Neuronal stem cell (in vitro differentiated cells): ENCODE results near the gene MRTFB.

ENCODE experiments used
- DNase-seq: peaks from one replicate; pipeline ENCODE4 v3.0.0-alpha.2; 2013; ENCODE audit warnings: low spot score
- H2AFZ ChIP-seq: one replicate; pipeline ENCODE4 v1.6.1; 2013; ENCODE audit warnings: mild to moderate bottlenecking, low read length, inconsistent platforms
- H2AK5ac ChIP-seq: 2 replicates; pipeline ENCODE4 v1.6.1; 2013; ENCODE audit warnings: low read depth, mild to moderate bottlenecking, inconsistent platforms, low read length, moderate library complexity, mixed read lengths
- H2BK120ac ChIP-seq: 2 replicates; pipeline ENCODE4 v1.6.1; 2013; ENCODE audit warnings: low read depth, mild to moderate bottlenecking, inconsistent platforms, low read length, moderate library complexity, mixed read lengths
- H2BK12ac ChIP-seq: one replicate; pipeline ENCODE4 v1.6.1; 2013; ENCODE audit warnings: low read length, inconsistent platforms
- H2BK15ac ChIP-seq: 2 replicates; pipeline ENCODE4 v1.6.1; 2013; ENCODE audit warnings: mild to moderate bottlenecking, low read length, inconsistent platforms, mixed read lengths
- H2BK5ac ChIP-seq: one replicate; pipeline ENCODE4 v1.6.1; 2013; ENCODE audit warnings: inconsistent platforms, mild to moderate bottlenecking, low read length, moderate library complexity
- H3K14ac ChIP-seq: one replicate; pipeline ENCODE4 v1.6.1; 2013; ENCODE audit warnings: low read length, inconsistent platforms
- H3K18ac ChIP-seq: 2 replicates; pipeline ENCODE4 v1.6.1; 2013; ENCODE audit warnings: low read length, inconsistent platforms
- H3K23ac ChIP-seq: 2 replicates; pipeline ENCODE4 v1.6.1; 2013; ENCODE audit warnings: low read depth, mild to moderate bottlenecking, mixed read lengths, low read length, inconsistent platforms; ENCODE audit not compliant: poor library complexity
- H3K27ac ChIP-seq: replicated peaks from 3 replicates; pipeline ENCODE4 v1.5.1; 2013; ENCODE audit warnings: low read length, inconsistent platforms
- H3K27me3 ChIP-seq, 3 experiments: 2 replicates each; pipeline ENCODE4 v1.6.1; 2013; ENCODE audit warnings: low read length in 3 of 3, mild to moderate bottlenecking in 2 of 3, inconsistent platforms in 1 of 3, low read depth in 1 of 3, mixed read lengths in 1 of 3, moderate library complexity in 1 of 3; ENCODE audit not compliant: control insufficient read depth in 3 of 3, insufficient read depth in 3 of 3
- H3K36me3 ChIP-seq, 2 donors: replicated peaks in 1 of 2; 2 replicates each; pipeline ENCODE4 v1.6.1; 2013; ENCODE audit warnings: low read length in 2 of 2; ENCODE audit not compliant: control insufficient read depth in 2 of 2, insufficient read depth in 2 of 2
- H3K4ac ChIP-seq: 2 replicates; pipeline ENCODE4 v1.6.1; 2013; ENCODE audit warnings: inconsistent platforms, mild to moderate bottlenecking, low read length, moderate library complexity
- H3K4me1 ChIP-seq, 2 donors: 1 replicate in 1 of 2; 2 replicates in 1 of 2; pipeline ENCODE4 v1.6.1; 2013; ENCODE audit warnings: low read length in 2 of 2, low read depth in 1 of 2; ENCODE audit not compliant: control insufficient read depth in 2 of 2, insufficient read depth in 1 of 2
- H3K4me2 ChIP-seq: one replicate; pipeline ENCODE4 v1.6.1; 2013; ENCODE audit warnings: mild to moderate bottlenecking, low read length, inconsistent platforms; ENCODE audit not compliant: insufficient read depth, poor library complexity, severe bottlenecking
- H3K4me3 ChIP-seq, 2 donors: 2 replicates each; pipeline ENCODE4 v1.5.1; 2013; ENCODE audit warnings: low read length in 2 of 2, mild to moderate bottlenecking in 2 of 2, inconsistent platforms in 1 of 2, moderate library complexity in 1 of 2
- H3K79me1 ChIP-seq: one replicate; pipeline ENCODE4 v1.6.1; 2013; ENCODE audit warnings: low read depth, mild to moderate bottlenecking, inconsistent platforms, low read length, moderate library complexity
- H3K9ac ChIP-seq: one replicate; pipeline ENCODE4 v1.6.1; 2013; ENCODE audit warnings: mild to moderate bottlenecking, low read depth, low read length, inconsistent platforms; ENCODE audit not compliant: poor library complexity
- H3K9me3 ChIP-seq, 2 donors: replicated peaks in 1 of 2; 2 replicates each; pipeline versions ENCODE3 to v1.6.1; 2013; ENCODE audit warnings: low read length in 2 of 2, mild to moderate bottlenecking in 2 of 2, inconsistent platforms in 1 of 2, low read depth in 1 of 2, mixed read lengths in 1 of 2, moderate library complexity in 1 of 2; ENCODE audit not compliant: control insufficient read depth in 2 of 2, insufficient read depth in 1 of 2
- H4K8ac ChIP-seq: one replicate; pipeline ENCODE4 v1.6.1; 2013; ENCODE audit warnings: low read depth, mild to moderate bottlenecking, inconsistent platforms, low read length, moderate library complexity
- H4K91ac ChIP-seq: one replicate; pipeline ENCODE4 v1.6.1; 2013; ENCODE audit warnings: low read length, low read depth, mild to moderate bottlenecking, inconsistent platforms; ENCODE audit not compliant: poor library complexity
- WGBS, 2 donors: extraction: QIAGEN DNeasy Blood & Tissue Kit; methylation state at CpG; one replicate each; pipeline ENCODE4 v1.1.7; 2013; ENCODE audit warnings: missing lambda C conversion rate in 2 of 2, mixed read lengths in 1 of 2; ENCODE audit not compliant: insufficient read length in 2 of 2, insufficient replicate concordance in 1 of 2; ENCODE audit errors: extremely low coverage in 2 of 2; 5-methylcytosine and 5-hydroxymethylcytosine counted together

Gene MRTFB

DNA sequence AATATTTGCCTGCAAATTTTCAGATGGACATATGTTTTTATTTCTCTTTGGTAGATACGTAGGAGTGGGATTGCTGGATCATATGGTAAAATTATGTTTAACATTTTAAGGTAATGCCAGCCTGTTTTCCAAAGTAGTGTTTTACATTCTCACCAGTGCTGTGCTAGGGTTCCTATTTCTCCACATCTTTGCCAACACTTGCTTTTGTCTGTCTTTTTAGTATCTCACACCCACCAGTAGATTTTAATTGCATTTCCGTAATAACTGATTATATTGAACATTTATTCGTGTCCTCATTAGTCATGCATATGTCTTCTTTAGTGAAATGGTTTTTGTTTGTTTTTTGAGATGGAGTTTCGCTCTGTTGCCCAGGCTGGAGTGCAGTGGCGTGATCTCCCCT is 58.4 kb downstream of the MRTFB start:
- Histone ChIP-seq H3K18ac (no peak overlapping the region), H3K4ac (no peak overlapping the region), H3K14ac (no peak overlapping the region), H2BK12ac (no peak overlapping the region), H4K91ac (no peak overlapping the region), H3K4me3 (no peak overlapping the region), H3K27me3 (no peaks in the 10 kb centered on the region), H3K4me1 (peaks cover 7 to 10% of the 10 kb centered on the region in 2 donors), H3K4me2 (no peak overlapping the region), H2BK120ac (no peak overlapping the region), H3K9me3 (no peaks in the 10 kb centered on the region), H2AFZ (no peak overlapping the region), H2BK15ac (no peak overlapping the region), H3K79me1 (peaks cover 3% of the 10 kb centered on the region), H2BK5ac (no peak overlapping the region), H3K23ac (no peak overlapping the region), H3K27ac (no peak overlapping the region), H4K8ac (no peak overlapping the region), H2AK5ac (no peak overlapping the region), H3K36me3 (no peaks in the 10 kb centered on the region), H3K9ac (no peak overlapping the region)
- no CpG with 5 or more reads among the region's 5 CpGs for WGBS, 2 donors
- no peak for DNase-seq

DNA sequence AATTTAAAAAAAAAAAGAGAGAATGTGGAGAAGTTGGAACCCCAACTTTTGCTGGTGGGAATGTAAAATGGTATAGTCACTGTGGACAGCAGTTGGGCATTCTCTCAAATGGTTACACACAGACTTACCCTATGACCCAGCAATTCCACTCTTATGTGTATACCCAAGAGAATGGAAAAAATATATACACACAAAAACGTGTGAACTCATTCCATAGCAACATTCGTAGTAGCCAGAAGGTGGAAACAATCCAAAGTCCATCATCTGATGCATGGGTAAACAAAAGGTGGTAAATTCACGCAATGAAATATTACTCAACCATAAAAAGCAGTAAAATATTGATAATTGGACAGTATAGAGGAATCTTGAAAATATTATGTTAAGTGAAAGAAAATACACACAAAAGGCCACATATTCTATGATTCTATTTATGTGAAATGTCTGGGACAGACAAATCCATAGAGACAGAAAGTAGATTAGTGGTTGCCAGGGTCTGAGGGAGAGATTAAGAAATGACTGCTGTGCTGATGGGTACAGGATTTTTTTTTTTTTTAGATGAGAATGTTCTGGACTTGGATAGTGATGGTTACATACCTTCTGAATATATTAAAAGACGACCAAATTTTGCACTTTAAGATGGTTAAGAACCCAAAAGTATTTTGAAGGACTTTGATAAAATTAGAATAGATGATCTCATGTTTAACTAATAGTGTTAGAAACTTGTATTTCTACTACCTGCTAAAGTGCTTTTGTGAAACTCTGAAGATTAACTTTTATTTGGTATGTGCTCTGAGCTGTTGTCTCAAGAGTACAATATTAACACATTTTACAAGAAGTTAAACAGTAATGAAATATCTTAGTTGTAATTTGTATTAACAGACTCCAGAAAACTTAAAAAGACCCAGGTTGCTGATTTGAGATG is 60.9 kb downstream of the MRTFB start:
- H3K18ac ChIP-seq, result no peak overlapping the region
- no peak overlapping the region for H2BK5ac ChIP-seq
- H3K79me1 ChIP-seq, result peaks cover 3% of the 10 kb centered on the region
- H3K27ac ChIP-seq, result no peak overlapping the region
- H3K4me2 ChIP-seq, result no peak overlapping the region
- no peak overlapping the region for H2BK120ac ChIP-seq
- H3K36me3 ChIP-seq, result no peaks in the 10 kb centered on the region
- H3K4me3 ChIP-seq, result no peak overlapping the region
- no peaks in the 10 kb centered on the region for H3K9me3 ChIP-seq
- no peak overlapping the region for H3K9ac ChIP-seq
- no peak overlapping the region for H4K8ac ChIP-seq
- no peak overlapping the region for H2AK5ac ChIP-seq
- H2AFZ ChIP-seq, result no peak overlapping the region
- peaks cover 0 to 2% of the 10 kb centered on the region in 2 donors for H3K4me1 ChIP-seq
- H2BK12ac ChIP-seq, result no peak overlapping the region
- H4K91ac ChIP-seq, result no peak overlapping the region
- H3K4ac ChIP-seq, result no peak overlapping the region
- no peak overlapping the region for H3K23ac ChIP-seq
- DNase-seq, result no peak
- no CpG with 5 or more reads among the region's 4 CpGs for WGBS, 2 donors
- no peaks in the 10 kb centered on the region for H3K27me3 ChIP-seq
- H3K14ac ChIP-seq, result no peak overlapping the region
- no peak overlapping the region for H2BK15ac ChIP-seq

DNA sequence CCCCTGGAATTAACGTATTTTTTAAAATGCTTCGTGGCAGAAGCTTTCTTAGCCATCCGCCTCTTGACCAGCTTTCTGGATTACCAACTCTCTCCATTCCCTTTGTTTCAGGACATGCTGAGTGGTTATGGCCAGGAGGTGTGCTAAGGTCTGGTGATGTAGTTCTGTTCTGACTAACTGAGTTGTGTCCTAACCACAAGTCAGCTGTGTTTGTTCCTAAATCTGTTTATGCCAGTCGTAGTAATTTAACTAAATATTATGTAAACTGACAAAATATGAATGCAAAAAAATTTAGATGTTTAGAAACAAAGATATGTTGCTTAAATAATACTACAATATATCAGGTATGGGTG is 61.6 kb downstream of the MRTFB start:
- Histone ChIP-seq H4K8ac (no peak overlapping the region), H3K23ac (no peak overlapping the region), H2AK5ac (no peak overlapping the region), H3K18ac (no peak overlapping the region), H3K27me3 (no peaks in the 10 kb centered on the region), H3K9ac (no peak overlapping the region), H3K4me2 (no peak overlapping the region), H2BK12ac (no peak overlapping the region), H3K27ac (no peak overlapping the region), H2BK15ac (no peak overlapping the region), H2BK120ac (no peak overlapping the region), H2BK5ac (no peak overlapping the region), H3K4ac (no peak overlapping the region), H3K14ac (no peak overlapping the region), H3K9me3 (no peaks in the 10 kb centered on the region), H2AFZ (no peak overlapping the region), H3K4me3 (no peak overlapping the region), H3K36me3 (no peaks in the 10 kb centered on the region), H3K79me1 (peaks cover 3% of the 10 kb centered on the region), H4K91ac (no peak overlapping the region), H3K4me1 (peaks cover 0 to 2% of the 10 kb centered on the region in 2 donors)
- no CpG with 5 or more reads among the region's 4 CpGs for WGBS, 2 donors
- no peak for DNase-seq

DNA sequence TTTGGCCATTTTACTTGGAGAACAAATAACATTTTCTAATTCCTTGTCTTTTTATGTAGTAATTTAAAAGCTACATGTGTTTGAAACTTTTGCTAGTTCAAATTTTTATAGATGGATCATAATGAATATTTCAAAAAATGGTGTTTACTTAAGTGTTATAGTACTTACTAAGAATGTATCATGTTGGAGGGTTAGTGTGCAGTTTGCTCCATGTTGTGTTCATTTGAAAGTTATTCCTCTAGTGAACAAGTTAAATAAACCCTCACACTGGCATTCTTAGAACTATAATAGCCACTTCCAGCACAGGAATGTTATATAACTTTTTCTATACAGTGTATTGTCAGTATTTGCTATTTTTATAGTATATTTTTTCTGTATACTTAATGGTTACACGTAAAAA is 62.8 kb downstream of the MRTFB start:
- H3K36me3 ChIP-seq, result no peaks in the 10 kb centered on the region
- peaks cover 3% of the 10 kb centered on the region for H3K79me1 ChIP-seq
- no peak overlapping the region for H3K9ac ChIP-seq
- H3K9me3 ChIP-seq, result peaks cover 0 to 3% of the 10 kb centered on the region in 2 donors
- H3K27ac ChIP-seq, result no peak overlapping the region
- H3K4me1 ChIP-seq, result peaks cover 0 to 2% of the 10 kb centered on the region in 2 donors
- no peak overlapping the region for H3K4me2 ChIP-seq
- H4K91ac ChIP-seq, result no peak overlapping the region
- H2BK15ac ChIP-seq, result no peak overlapping the region
- no peak overlapping the region for H2BK12ac ChIP-seq
- H3K27me3 ChIP-seq, result no peaks in the 10 kb centered on the region
- H2BK120ac ChIP-seq, result no peak overlapping the region
- no peak overlapping the region for H3K14ac ChIP-seq
- H2AFZ ChIP-seq, result no peak overlapping the region
- no peak overlapping the region for H3K4me3 ChIP-seq
- H2BK5ac ChIP-seq, result no peak overlapping the region
- no peak overlapping the region for H2AK5ac ChIP-seq
- H3K18ac ChIP-seq, result no peak overlapping the region
- WGBS, 2 donors, result no CpG with 5 or more reads among the region's 1 CpG
- no peak overlapping the region for H3K23ac ChIP-seq
- H4K8ac ChIP-seq, result no peak overlapping the region
- no peak for DNase-seq
- no peak overlapping the region for H3K4ac ChIP-seq
